Heart right ventricle (tissue), 16 donors: ENCODE measurements around the gene XPOT. TPM values are rescaled to one million over a fixed set of nuclear protein-coding genes. Genes with fewer than 3 reads are reported as not detected.

Experiments
- ATAC-seq, 8 donors: fragments of 200-7000 bp; cut with Tn5 transposase; one replicate each; pipeline ENCODE4 v1.9.1; 2020; ENCODE audit warnings: mild to moderate bottlenecking in 8 of 8, moderate library complexity in 8 of 8, moderate number of reproducible peaks in 1 of 8
- DNase-seq, 2 donors: peaks; one replicate each; pipeline ENCODE4 v3.0.0-alpha.2; 2020
- H3K27ac ChIP-seq, 10 donors: fragments of 200-600 bp; sonication (generic) in 2 of 10; one replicate each; pipeline versions ENCODE4 v1.5.0 to v1.8.0; 2020 to 2022; ENCODE audit warnings: mild to moderate bottlenecking in 3 of 10
- H3K27me3 ChIP-seq, 7 donors: fragments of 200-600 bp; one replicate each; pipeline ENCODE4 v1.8.0; 2021 to 2022; ENCODE audit warnings: mild to moderate bottlenecking in 2 of 7
- H3K36me3 ChIP-seq, 9 donors: fragments of 200-600 bp; sonication (generic) in 1 of 9; one replicate each; pipeline versions ENCODE4 v1.5.0 to v1.8.0; 2020 to 2022; ENCODE audit warnings: mild to moderate bottlenecking in 2 of 9
- H3K4me1 ChIP-seq, 9 donors: fragments of 200-600 bp; sonication (generic) in 1 of 9; one replicate each; pipeline versions ENCODE4 v1.5.0 to v1.8.0; 2020 to 2022; ENCODE audit warnings: mild to moderate bottlenecking in 4 of 9
- H3K4me3 ChIP-seq, 10 donors: fragments of 200-600 bp; sonication (generic) in 2 of 10; one replicate each; pipeline versions ENCODE4 v1.5.0 to v1.8.0; 2020 to 2022; ENCODE audit warnings: mild to moderate bottlenecking in 7 of 10, moderate library complexity in 2 of 10
- H3K9me3 ChIP-seq, 11 donors: fragments of 200-600 bp in 10 of 11; sonication (generic) in 2 of 11; one replicate each; pipeline versions ENCODE4 v1.5.0 to v1.8.0; 2013 to 2022; ENCODE audit warnings: mild to moderate bottlenecking in 2 of 11, control low read depth in 1 of 11, moderate library complexity in 1 of 11
- WGBS, 2 donors: extraction: QIAGEN DNeasy Blood & Tissue Kit; methylation state at CpG; one replicate each; pipeline ENCODE4 v1.1.7; 2013; ENCODE audit warnings: inconsistent platforms in 1 of 2; 5-methylcytosine and 5-hydroxymethylcytosine counted together
- intact Hi-C, 10 donors: fragments of 100-400 bp; cut with DNase I; formaldehyde crosslinking; loops; one replicate each; pipeline versions ENCODE4 v1.11.1 to v1.14.2; 2022
- polyA plus RNA-seq, 2 donors: library from polyadenylated mRNA; stranded (reverse); fragments of 200-250 nt; gene quantifications; one replicate each; pipeline ENCODE4 v1.2.3, GENCODE V29; 2013
- total RNA-seq, 10 donors: library from RNA; stranded (reverse); fragmentation: NEBNext Ultra II Directional in 3 of 10; extraction: Animal tissue kit (Norgen Biotek cat#: 25700) in 3 of 10; gene quantifications; one replicate each; pipeline versions ENCODE4 v1.2.1 to v1.2.4, GENCODE V29; 2021 to 2023
- TF ChIP-seq, protein P1 (sequence below), 9 donors: fragments of 200-600 bp; sonication (generic) in 2 of 9; IDR thresholded peaks; one replicate each; pipeline versions ENCODE4 v1.5.0 to v1.8.0; 2021 to 2022; ENCODE audit warnings: antibody characterized with exemption in 9 of 9, mild to moderate bottlenecking in 5 of 9, moderate library complexity in 1 of 9
- donor health status: Arrhythmogenic right ventricular cardiomyopathy.
- donor health status: ischemic (EF 13 %, LVEDD 7.1; RV severe dilation, severe dysfunction).
- donor health status: healthy with polysubstance abuse.
- donor health status: DM: no; HTN: yes; CAD: no.
- donor health status: DM: no; HTN: no; CAD: no.
- donor health status: ischemic (EF 25% LVEDD 6.9; RV normal size, moderate dysfunction).
- donor health status: ischemic (EF 25% LVEDD 5.7; RV mildly dilated, moderate dysfunction).
- donor health status: healthy.
- donor health status: DM: yes; HTN: yes; CAD: no.
- donor health status: Ischemic cardiomyopathy.
- donor health status: ischemic (EF 35%, LVEDD 5.7; RV mildly dilated, moderate dysfunction).
- donor health status: nonischemic (EF 11% LVEDD 7.7; RV severe dilation, severe dysfunction).
- donor health status: DM: yes; HTN: yes; CAD: no.
- donor health status: PGD.
- donor health status: ischemic (EF 29% LVEDD 5.4; RV normal size, mild dysfunction).
- donor health status: nonischemic (EF 23%, LVEDD 6.1; RV moderate dilation, normal function).

Gene XPOT
- total and polyA plus RNA-seq, 12 donors: 8.6 to 31.6 (median 19.1) TPM

DNA sequence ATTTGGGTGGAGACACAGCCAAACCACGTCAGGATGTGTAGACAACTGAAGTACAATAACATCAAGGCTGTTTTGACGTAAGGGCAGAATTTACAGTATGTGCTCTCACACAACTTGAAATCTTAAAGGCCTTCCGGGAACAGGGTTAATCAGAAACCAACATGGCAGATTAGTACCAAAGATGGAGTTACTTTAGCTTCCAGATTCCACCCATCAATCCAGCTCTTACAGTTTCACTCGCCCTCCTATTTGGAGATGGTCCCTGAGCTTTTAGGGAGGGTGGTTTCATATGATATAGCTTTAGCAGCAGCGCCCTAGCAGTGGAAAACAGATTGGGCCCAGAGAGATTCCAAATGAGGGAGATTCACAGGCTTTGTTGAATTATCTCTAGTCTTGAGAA lies 2.0 kb upstream of the XPOT start:
- H3K9me3 ChIP-seq: peaks cover 0 to 2% (median 0%) of the 10 kb centered on the region in 11 donors
- ATAC-seq: no peak
- no peak overlapping the region for H3K27ac ChIP-seq
- 89% methylated on average over 5 of the region's 5 CpGs for WGBS, 2 donors
- no peak overlapping the region for H3K4me3 ChIP-seq
- peaks cover 0 to 18% (median 9%) of the 10 kb centered on the region in 9 donors for H3K4me1 ChIP-seq
- H3K27me3 ChIP-seq: no peaks in the 10 kb centered on the region
- intact Hi-C loops: loop anchor here in 1 of 10 donors (10.0 kb wide), 1 partner anchor 557 kb away; the partner anchor contains the start of gene SRGAP1
- TF ChIP-seq, protein P1, sequence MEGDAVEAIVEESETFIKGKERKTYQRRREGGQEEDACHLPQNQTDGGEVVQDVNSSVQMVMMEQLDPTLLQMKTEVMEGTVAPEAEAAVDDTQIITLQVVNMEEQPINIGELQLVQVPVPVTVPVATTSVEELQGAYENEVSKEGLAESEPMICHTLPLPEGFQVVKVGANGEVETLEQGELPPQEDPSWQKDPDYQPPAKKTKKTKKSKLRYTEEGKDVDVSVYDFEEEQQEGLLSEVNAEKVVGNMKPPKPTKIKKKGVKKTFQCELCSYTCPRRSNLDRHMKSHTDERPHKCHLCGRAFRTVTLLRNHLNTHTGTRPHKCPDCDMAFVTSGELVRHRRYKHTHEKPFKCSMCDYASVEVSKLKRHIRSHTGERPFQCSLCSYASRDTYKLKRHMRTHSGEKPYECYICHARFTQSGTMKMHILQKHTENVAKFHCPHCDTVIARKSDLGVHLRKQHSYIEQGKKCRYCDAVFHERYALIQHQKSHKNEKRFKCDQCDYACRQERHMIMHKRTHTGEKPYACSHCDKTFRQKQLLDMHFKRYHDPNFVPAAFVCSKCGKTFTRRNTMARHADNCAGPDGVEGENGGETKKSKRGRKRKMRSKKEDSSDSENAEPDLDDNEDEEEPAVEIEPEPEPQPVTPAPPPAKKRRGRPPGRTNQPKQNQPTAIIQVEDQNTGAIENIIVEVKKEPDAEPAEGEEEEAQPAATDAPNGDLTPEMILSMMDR (IDR thresholded peaks at IDR 0.05): no peak
- DNase-seq: no peak
- no peaks in the 10 kb centered on the region for H3K36me3 ChIP-seq

DNA sequence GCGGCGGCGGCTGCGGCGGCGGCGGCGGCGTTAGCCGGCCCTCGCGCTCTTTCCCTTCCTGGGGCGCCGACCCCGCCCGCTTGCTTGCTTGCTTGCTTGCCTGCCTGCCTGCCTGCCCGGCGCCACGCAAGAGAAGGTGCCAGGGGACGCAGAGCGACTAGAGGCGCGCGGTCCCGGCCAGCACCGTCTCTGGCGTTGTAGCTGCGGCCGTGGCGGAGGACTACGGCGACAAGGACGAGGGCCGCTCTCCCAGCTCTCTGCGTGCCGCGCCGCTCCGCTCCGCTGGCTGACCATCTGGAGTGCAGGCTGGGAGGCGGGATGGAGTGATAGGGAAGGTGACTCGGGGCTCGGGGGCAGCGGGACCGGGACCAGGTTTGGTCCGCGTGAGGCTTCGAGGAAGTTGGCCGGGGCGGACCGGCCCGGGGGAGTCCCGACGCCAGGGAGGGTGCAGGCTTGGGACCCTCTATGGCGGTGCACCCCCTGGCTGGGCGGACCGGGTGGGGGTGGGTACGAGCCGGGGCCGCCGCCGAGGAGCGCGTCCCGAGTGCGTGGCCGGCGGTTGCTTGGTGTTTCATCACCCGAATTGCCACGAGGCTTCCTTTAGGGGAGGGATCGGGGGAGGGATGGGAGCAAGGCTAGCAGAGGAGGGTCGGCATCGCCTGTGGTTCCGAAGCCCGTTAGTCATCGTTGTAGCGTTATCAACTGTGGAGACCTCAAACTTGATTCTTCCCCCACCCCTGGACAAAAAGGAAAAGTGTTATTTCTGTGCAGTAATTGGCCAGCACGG lies 471 bp downstream of the XPOT start:
- 1% methylated on average over 75 to 78 of the region's 78 CpGs for WGBS, 2 donors
- intact Hi-C loops: loop anchor here in 2 of 10 donors (5.0 to 10.0 kb wide), 3 partner anchors 38 to 560 kb away; partner anchors contain the start of genes SRGAP1 (in 1 of the 2) and TBK1 (in 1 of the 2)
- Histone ChIP-seq H3K27me3 (no peaks in the 10 kb centered on the region), H3K4me1 (peaks cover 0 to 22% (median 9%) of the 10 kb centered on the region in 9 donors), H3K4me3 (peak overlapping the region; percentile 68 to 100 (median 96)), H3K9me3 (no peaks in the 10 kb centered on the region), H3K27ac (peak overlapping the region; percentile 84 to 99 (median 97)), H3K36me3 (peaks cover 0 to 5% (median 0%) of the 10 kb centered on the region in 9 donors)
- TF ChIP-seq, protein P1 (IDR thresholded peaks at IDR 0.05): no peak
- ATAC-seq (peak; percentile 35 to 71 (median 45)), DNase-seq (peak; percentile 39 to 58)

DNA sequence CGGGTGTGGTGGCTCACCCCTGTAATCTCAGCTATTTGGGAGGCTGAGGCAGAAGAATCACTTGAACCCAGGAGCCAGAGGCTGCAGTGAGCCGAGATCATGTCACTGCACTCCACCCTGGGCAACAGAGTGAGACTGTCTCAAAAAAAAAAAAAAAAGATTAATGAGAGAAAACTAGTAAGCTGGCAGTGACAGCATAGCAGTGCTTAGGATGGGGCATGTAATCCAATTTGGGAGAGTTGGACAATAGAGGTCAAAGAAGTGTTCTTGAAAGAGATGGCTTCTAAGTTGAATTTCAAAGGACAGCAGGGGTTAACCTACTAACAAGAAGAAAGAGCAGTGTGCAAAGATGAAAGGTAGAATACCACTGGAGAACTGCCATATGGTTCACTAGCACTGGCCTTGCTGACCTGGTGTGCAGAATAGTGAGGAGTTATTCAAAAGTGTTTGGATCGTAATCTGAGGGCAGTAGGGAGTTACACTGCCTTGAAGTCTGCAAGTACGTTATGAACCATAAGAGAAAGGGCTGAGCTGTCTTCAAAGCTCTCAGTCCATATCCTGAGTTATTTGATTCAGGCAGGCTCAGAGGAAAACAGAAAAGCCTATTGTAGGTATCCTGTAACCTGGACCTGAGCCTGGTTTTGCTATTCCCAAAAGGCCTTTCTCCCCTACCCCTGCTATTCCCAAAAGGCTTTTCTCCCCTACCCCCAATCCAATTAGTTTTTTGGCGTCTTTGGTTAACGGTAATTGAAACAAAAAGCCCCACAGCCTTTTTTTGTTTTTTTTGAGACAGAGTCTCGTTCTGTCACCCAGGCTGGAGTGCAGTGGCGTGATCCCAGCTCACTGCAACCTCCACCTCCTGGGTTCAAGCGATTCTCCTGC lies 3.4 kb downstream of the XPOT start:
- ATAC-seq (no peak), DNase-seq (no peak)
- Histone ChIP-seq H3K27me3 (no peaks in the 10 kb centered on the region), H3K27ac (no peak overlapping the region), H3K4me3 (no peak overlapping the region), H3K9me3 (no peaks in the 10 kb centered on the region), H3K36me3 (peaks cover 0 to 34% (median 17%) of the 10 kb centered on the region in 9 donors), H3K4me1 (peaks cover 0 to 22% (median 9%) of the 10 kb centered on the region in 9 donors)
- TF ChIP-seq, protein P1 (IDR thresholded peaks at IDR 0.05): no peak
- WGBS, 2 donors: 83% methylated on average over 9 of the region's 9 CpGs
- intact Hi-C loops: loop anchor here in 2 of 10 donors (5.0 to 10.0 kb wide), 3 partner anchors 35 to 563 kb away; partner anchors contain the start of genes SRGAP1 (in 1 of the 2) and TBK1 (in 1 of the 2)

DNA sequence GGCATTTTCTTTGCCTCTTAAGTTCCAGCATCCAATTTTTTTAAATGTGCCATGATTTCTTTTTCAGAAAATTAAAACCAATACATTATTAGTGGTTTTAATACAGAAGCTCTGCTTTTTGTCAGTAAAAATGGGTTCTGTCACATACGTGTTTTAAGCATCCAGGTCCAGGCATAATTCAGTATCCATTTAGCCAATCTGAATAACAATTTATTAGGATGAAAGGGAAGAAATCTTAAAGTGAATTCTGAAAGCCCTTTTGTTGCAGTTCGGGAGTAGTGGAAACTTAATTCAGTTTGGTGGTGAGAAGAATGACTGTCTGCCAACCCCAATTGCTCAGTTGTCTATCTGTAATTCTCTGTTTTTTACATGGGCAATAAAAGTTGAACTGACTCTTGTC lies 7.2 kb downstream of the XPOT start:
- no peak overlapping the region for H3K4me3 ChIP-seq
- H3K9me3 ChIP-seq: no peaks in the 10 kb centered on the region
- DNase-seq (no peak), ATAC-seq (no peak)
- TF ChIP-seq, protein P1 (IDR thresholded peaks at IDR 0.05): no peak
- intact Hi-C loops: no loop called here
- H3K4me1 ChIP-seq: peaks cover 0 to 11% (median 0%) of the 10 kb centered on the region in 9 donors
- H3K27ac ChIP-seq: no peak overlapping the region
- peaks cover 0 to 73% (median 36%) of the 10 kb centered on the region in 9 donors for H3K36me3 ChIP-seq
- WGBS, 2 donors: 90 to 96% methylated on average over 2 of the region's 2 CpGs
- H3K27me3 ChIP-seq: no peaks in the 10 kb centered on the region
